LNCaP clone FGC (cell line): Measurements from ENCODE around the gene PRPF40B.
A peak's percentile ranks its signal among the peaks of the same experiment; 100 is the strongest.

Experiments used
- DNase-seq: peaks from one replicate; pipeline ENCODE4 v3.0.0-alpha.2; 2011; ENCODE audit warnings: low read depth
- H3K4me3 ChIP-seq: 2 replicates; pipeline ENCODE4 v1.5.1; 2011; ENCODE audit warnings: mild to moderate bottlenecking, low read depth, low read length, control low read depth
- TF ChIP-seq, protein P1 (sequence below): IDR thresholded peaks from 2 replicates; pipeline ENCODE4 v1.5.1; 2012; ENCODE audit warnings: mild to moderate bottlenecking; ENCODE audit not compliant: control insufficient read depth, insufficient read depth; ENCODE audit errors: extremely low read depth

Gene PRPF40B

DNA sequence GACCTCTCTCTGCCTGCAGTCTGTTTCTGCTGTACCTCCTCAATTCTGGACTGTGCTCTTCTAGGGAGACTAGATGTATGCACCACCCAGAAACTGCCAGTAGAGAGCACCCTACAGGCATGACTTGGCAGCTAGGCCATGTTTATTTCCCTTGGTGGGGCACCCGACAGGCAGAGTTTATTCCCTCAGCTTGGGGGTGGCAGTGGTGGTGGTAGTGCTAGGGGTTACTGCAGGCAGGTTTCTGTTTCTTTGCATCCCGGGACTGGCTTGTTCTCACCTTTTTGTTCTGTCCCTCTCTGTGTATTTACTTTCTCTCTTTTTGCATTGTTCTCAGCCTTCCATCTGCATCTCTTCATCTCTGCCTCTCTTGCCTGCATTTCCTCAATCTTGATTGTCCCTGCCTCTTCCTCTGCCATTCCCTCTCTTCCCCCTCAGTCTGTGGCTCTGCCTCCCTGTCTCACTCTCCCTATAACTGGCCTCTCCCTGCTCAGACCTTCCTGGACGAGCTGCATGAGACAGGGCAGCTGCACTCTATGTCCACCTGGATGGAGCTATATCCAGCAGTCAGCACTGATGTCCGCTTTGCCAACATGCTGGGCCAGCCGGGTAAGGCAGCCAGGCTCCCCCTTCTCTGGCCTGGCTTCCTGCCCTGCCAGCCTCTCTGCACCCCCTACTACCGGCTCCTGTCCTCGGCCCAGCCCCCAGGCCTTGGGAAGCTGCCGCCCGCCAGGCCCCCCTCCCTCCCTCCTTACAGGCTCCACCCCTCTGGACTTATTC, 13.8 kb downstream of the PRPF40B start:
- no peak for DNase-seq

DNA sequence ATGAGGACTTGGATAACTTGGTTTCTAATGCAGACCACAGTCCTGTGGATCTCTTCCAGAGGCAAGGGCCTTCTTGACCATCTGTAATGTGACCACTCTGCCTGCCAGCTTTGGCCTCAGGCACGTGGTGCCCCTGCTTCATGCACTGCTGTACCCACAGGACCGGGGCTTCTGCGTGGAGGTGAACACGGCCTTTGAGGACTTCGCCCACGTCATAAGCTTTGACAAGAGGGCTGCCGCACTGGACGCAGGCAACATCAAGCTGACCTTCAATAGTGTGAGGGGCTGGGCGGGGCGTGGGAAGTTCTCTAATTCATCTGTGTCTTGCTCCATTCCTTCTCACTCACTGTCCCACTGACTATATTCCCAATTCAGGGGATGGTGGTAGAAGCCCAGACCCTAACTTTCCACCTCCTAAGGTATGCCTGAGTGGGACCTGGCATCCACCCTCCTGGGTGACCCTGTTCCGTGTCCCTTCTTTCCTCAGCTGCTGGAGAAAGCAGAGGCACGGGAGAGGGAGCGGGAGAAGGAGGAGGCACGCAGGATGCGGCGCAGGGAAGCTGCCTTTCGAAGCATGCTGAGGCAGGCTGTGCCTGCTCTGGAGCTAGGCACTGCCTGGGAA, 18.5 kb downstream of the PRPF40B start:
- TF ChIP-seq, protein P1, sequence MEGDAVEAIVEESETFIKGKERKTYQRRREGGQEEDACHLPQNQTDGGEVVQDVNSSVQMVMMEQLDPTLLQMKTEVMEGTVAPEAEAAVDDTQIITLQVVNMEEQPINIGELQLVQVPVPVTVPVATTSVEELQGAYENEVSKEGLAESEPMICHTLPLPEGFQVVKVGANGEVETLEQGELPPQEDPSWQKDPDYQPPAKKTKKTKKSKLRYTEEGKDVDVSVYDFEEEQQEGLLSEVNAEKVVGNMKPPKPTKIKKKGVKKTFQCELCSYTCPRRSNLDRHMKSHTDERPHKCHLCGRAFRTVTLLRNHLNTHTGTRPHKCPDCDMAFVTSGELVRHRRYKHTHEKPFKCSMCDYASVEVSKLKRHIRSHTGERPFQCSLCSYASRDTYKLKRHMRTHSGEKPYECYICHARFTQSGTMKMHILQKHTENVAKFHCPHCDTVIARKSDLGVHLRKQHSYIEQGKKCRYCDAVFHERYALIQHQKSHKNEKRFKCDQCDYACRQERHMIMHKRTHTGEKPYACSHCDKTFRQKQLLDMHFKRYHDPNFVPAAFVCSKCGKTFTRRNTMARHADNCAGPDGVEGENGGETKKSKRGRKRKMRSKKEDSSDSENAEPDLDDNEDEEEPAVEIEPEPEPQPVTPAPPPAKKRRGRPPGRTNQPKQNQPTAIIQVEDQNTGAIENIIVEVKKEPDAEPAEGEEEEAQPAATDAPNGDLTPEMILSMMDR, result no peak
- no peak overlapping the region for H3K4me3 ChIP-seq
- no peak for DNase-seq

More for the DNA sequence above, 13.8 kb downstream of the PRPF40B start:
- no peak overlapping the region for H3K4me3 ChIP-seq
- TF ChIP-seq, protein P1, result peak; percentile 86

DNA sequence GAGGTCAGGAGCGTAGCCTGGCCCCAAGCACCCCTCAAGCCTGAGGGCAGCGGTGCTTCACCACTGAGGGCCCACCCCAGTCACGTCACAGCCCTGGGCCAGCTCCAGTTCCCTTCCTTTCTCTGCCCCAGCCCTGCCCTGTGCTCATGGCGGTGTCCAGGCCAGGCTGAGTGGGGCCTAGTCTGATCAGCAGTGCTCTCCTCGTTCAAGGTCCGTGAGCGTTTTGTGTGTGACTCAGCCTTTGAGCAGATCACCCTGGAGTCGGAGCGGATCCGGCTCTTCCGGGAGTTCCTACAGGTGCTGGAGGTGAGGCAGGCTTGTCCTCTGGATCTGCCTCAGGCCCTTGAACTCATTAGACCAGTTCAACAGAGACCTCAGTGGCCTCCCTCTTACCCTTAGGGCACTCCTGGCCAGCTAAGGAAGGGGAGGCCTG, 19.0 kb downstream of the PRPF40B start:
- no peak for DNase-seq
- TF ChIP-seq, protein P1, result no peak
- H3K4me3 ChIP-seq, result no peak overlapping the region

DNA sequence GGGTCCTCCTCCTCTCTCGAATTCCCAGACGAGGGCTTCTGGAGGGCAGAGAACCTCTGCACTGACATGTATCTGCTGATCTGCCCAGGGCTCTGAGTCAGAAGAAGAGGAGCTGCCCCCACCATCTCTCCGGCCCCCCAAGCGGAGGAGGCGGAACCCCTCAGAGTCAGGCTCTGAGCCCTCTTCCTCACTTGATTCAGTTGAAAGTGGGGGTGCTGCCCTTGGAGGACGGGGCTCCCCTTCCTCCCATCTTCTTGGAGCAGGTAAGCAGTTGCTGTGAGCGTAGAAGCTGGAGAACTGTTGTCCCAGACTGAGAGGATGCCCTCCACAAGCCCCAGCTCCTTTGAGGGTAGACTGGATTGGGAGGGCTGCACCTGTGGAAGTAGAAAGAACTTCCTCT, 19.8 kb downstream of the PRPF40B start:
- TF ChIP-seq, protein P1, result no peak
- H3K4me3 ChIP-seq, result no peak overlapping the region
- no peak for DNase-seq

DNA sequence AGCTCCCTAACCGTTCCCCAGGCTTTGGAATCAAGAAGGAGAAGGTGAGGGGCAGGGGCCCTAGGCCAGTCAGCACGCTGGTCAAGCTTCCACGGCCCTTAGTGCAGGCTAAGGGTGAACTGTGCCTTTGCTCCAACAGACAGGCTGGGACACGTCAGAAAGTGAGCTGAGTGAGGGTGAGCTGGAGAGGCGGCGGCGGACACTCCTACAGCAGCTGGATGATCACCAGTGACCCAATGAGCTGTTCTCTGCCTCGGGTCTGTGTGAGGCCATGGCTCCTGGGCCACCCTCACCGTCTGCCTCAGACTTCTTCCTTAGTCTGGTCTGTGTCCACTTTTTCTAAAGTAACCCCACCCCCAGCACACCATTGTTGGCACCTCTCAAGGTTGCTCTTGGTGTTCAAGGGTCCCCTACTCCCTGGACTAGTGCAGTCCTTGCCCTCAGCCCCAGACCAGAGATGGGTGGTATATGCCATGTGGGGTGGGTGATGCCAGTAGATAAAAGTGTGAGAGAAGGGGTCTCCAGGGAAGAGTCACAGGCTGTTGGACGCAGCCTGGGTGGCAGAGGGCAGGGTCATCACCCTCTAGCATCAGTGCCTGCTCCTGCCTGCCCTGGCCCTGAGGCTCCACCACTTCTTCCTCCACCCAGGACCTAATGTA, 20.7 kb downstream of the PRPF40B start:
- H3K4me3 ChIP-seq, result no peak overlapping the region
- no peak for DNase-seq
- TF ChIP-seq, protein P1, result no peak

DNA sequence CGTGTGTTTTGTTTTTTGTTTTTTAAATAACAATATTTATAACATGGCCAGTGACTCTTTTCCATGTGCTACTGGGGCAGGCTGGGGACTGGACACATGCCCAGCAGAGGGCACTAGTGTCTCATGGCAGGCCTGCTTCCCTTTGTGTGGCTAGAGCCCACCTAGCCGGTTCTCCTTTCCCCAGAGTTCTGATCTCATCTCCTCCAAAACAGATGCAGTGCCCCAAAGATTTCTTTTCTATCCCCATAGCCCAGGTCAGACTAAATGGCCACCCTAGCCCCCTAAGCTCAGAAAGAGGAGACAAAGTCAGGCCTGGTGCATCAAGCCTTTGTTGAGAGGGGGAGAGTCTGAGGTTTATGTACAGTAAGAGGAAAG, 21.2 kb downstream of the PRPF40B start:
- no peak overlapping the region for H3K4me3 ChIP-seq
- TF ChIP-seq, protein P1, result peak; percentile 89
- peak; percentile 15 for DNase-seq
